ENCODE measurements around the gene PRKCE.

GRCh38 chr2:45984896-45985473 lies 333.5 kb downstream of the PRKCE start:
- TF ChIP-seq CTCF (conservative IDR thresholded peaks at IDR 0.05; ENCODE audit: low read depth in 2 of 2) (no peak), EZH2 (IDR thresholded peaks at IDR 0.05; ENCODE audit: low read depth, unreplicated experiment) (no peak), JUNB (IDR thresholded peaks at IDR 0.05; ENCODE audit: unreplicated experiment) (no peak), POLR2AphosphoS5 (IDR thresholded peaks at IDR 0.05; ENCODE audit: low read depth) (no peak), EZH2phosphoT487 (IDR thresholded peaks at IDR 0.05; ENCODE audit: unreplicated experiment) (no peak), REST (IDR thresholded peaks at IDR 0.05; ENCODE audit: unreplicated experiment) (no peak), ZNF462 (CRISPR knock-in tag; IDR thresholded peaks at IDR 0.05) (no peak)
